Endothelial cell of umbilical vein (primary cell): Measurements from ENCODE around the gene CCT3. TPM values are rescaled to one million over a fixed set of nuclear protein-coding genes. Genes with fewer than 3 reads are reported as not detected.

ENCODE experiments used
- BruUV-seq: library from RNA; stranded (reverse); fragments of 400-500 nt; replicated peaks from 2 replicates; lab custom pipeline; 2021; lab: Mats Ljungman, UMichigan
- CTCF ChIA-PET: fragments of 300-600, 350-600 bp; sonication (Branson Sonifier 250); formaldehyde crosslinking; loops from one replicate; lab custom pipeline; 2021; ENCODE audit warnings: antibody characterized with exemption, inconsistent platforms; lab: Charles Lee
- POLR2A ChIA-PET: fragments of 300-600, 350-600 bp; sonication (Branson Sonifier 250); formaldehyde crosslinking; loops from one replicate; lab custom pipeline; 2021; ENCODE audit warnings: antibody characterized with exemption, inconsistent platforms; lab: Charles Lee
- DNase-seq: peaks from one replicate; pipeline ENCODE4 v3.0.0-alpha.2; 2011; ENCODE audit warnings: low read depth, low spot score
- FAIRE-seq: peaks from 2 replicates; lab custom pipeline; 2011; peaks lifted over from hg19 to GRCh38; lab: Jason Lieb, UNC
- H2AFZ ChIP-seq: 2 replicates; pipeline ENCODE4 v1.6.0; 2012; ENCODE audit warnings: low read depth, low read length, control low read depth, inconsistent platforms
- H3K27ac ChIP-seq: 2 replicates; pipeline ENCODE4 v1.5.1; 2011; ENCODE audit warnings: low read depth, mild to moderate bottlenecking, control low read depth, low read length, moderate library complexity; ENCODE audit not compliant: insufficient read depth
- H3K27me3 ChIP-seq, 2 experiments: 2 replicates each; pipeline versions ENCODE4 v1.6.0 to v1.6.1; 2011; ENCODE audit warnings: low read length in 2 of 2, mixed read lengths in 1 of 2; ENCODE audit not compliant: control insufficient read depth in 2 of 2, insufficient read depth in 2 of 2
- H3K36me3 ChIP-seq, 2 experiments: 2 replicates in 1 of 2; 3 replicates in 1 of 2; pipeline ENCODE4 v1.5.1; 2011; ENCODE audit warnings: low read length in 2 of 2, mild to moderate bottlenecking in 1 of 2, moderate library complexity in 1 of 2; ENCODE audit not compliant: control insufficient read depth in 2 of 2, insufficient read depth in 2 of 2; ENCODE audit errors: extremely low read depth in 1 of 2
- H3K4me1 ChIP-seq: 3 replicates; pipeline ENCODE4 v1.5.1; 2011; ENCODE audit warnings: mild to moderate bottlenecking, low read length; ENCODE audit not compliant: control insufficient read depth, insufficient read depth; ENCODE audit errors: extremely low read depth
- H3K4me2 ChIP-seq: 2 replicates; pipeline ENCODE4 v1.6.1; 2011; ENCODE audit warnings: low read length, control low read depth, mixed read lengths; ENCODE audit not compliant: insufficient read depth
- H3K4me3 ChIP-seq, 3 experiments: fragments of 200-600 bp in 1 of 3; sonication (generic), shearing (Covaris generic) in 1 of 3; replicated peaks in 1 of 3; 2 replicates each; pipeline ENCODE4 v1.5.1; 2011 to 2016; ENCODE audit warnings: control low read depth in 3 of 3, low read length in 3 of 3, mild to moderate bottlenecking in 2 of 3, inconsistent platforms in 1 of 3, low read depth in 1 of 3, moderate library complexity in 1 of 3; ENCODE audit not compliant: insufficient read depth in 1 of 3
- H3K79me2 ChIP-seq: 2 replicates; pipeline ENCODE4 v1.6.0; 2012; ENCODE audit warnings: low read length, inconsistent platforms; ENCODE audit not compliant: control insufficient read depth, insufficient read depth
- H3K9ac ChIP-seq: replicated peaks from 2 replicates; pipeline ENCODE3; 2011; ENCODE audit warnings: low read length, control low read depth; ENCODE audit not compliant: insufficient read depth; ENCODE audit errors: extremely low read depth
- H3K9me1 ChIP-seq: replicated peaks from 3 replicates; pipeline ENCODE4 v1.6.0; 2011; ENCODE audit warnings: mild to moderate bottlenecking, low read length; ENCODE audit not compliant: control insufficient read depth, insufficient read depth; ENCODE audit errors: extremely low read depth
- H3K9me3 ChIP-seq: replicated peaks from 2 replicates; pipeline ENCODE4 v1.5.1; 2012; ENCODE audit warnings: low read length, inconsistent platforms; ENCODE audit not compliant: control insufficient read depth, insufficient read depth
- H4K20me1 ChIP-seq: replicated peaks from 2 replicates; pipeline ENCODE3; 2011; ENCODE audit warnings: mild to moderate bottlenecking, low read length; ENCODE audit not compliant: control insufficient read depth, insufficient read depth; ENCODE audit errors: extremely low read depth
- CTCF ChIP-seq, 2 donors: IDR thresholded peaks; 1 replicate in 1 of 2; 2 replicates in 1 of 2; pipeline ENCODE4 v1.5.1; 2011; ENCODE audit warnings: low read length in 2 of 2, mild to moderate bottlenecking in 2 of 2, moderate library complexity in 2 of 2, control low read depth in 1 of 2, inconsistent platforms in 1 of 2, low read depth in 1 of 2; ENCODE audit not compliant: insufficient read depth in 1 of 2; ENCODE audit errors: extremely low read depth in 1 of 2
- EZH2 ChIP-seq: IDR thresholded peaks from 2 replicates; pipeline ENCODE4 v1.6.1; 2012; ENCODE audit warnings: borderline replicate concordance, low read depth, mild to moderate bottlenecking, moderate library complexity, low read length, inconsistent platforms; ENCODE audit not compliant: severe bottlenecking
- FOS ChIP-seq: IDR thresholded peaks from 2 replicates; pipeline ENCODE4 v1.6.1; 2011; ENCODE audit warnings: mild to moderate bottlenecking, low read length, moderate library complexity, borderline replicate concordance; ENCODE audit not compliant: insufficient read depth
- GATA2 ChIP-seq: IDR thresholded peaks from 2 replicates; pipeline ENCODE4 v1.7.0; 2011; ENCODE audit warnings: low read depth, mild to moderate bottlenecking, moderate library complexity, mixed read lengths, low read length; ENCODE audit not compliant: insufficient read length, insufficient read depth
- JUN ChIP-seq: IDR thresholded peaks from 2 replicates; pipeline ENCODE4 v1.6.1; 2011; ENCODE audit warnings: borderline replicate concordance, low read depth; ENCODE audit not compliant: insufficient read length, insufficient read depth
- MAX ChIP-seq: IDR thresholded peaks from 2 replicates; pipeline ENCODE4 v1.6.1; 2011; ENCODE audit not compliant: insufficient read depth, insufficient read length
- MYC ChIP-seq: IDR thresholded peaks from one replicate; pipeline ENCODE4 v1.6.1; 2011; ENCODE audit warnings: mild to moderate bottlenecking, low read depth, low read length
- POLR2A ChIP-seq: IDR thresholded peaks from 2 replicates; pipeline ENCODE4 v1.6.1; 2012; ENCODE audit warnings: low read depth, mild to moderate bottlenecking, control low read depth, low read length
- POLR2AphosphoS5 ChIP-seq: IDR thresholded peaks from 2 replicates; pipeline ENCODE4 v1.6.1; 2012; ENCODE audit warnings: low read depth, mild to moderate bottlenecking, control low read depth, low read length, moderate library complexity; ENCODE audit not compliant: insufficient read depth
- dilution Hi-C: fragments of 300-500 bp; cut with MboI; formaldehyde crosslinking; loops from one replicate; pipeline ENCODE4 v1.15.0; 2019; ENCODE audit warnings: low sequenced_read_pairs; ENCODE audit not compliant: extremely low pct_ligation_motif_present
- intact Hi-C: fragments of 100-400 bp; cut with micrococcal nuclease; formaldehyde crosslinking; loops from one replicate; pipeline ENCODE4 v1.10.0; 2022
- polyA plus RNA-seq, 4 experiments: library from polyadenylated mRNA; depleted of rRNA in 3 of 4; stranded (reverse) in 3 of 4; unstranded in 1 of 4; fragments of >200 nt; gene quantifications; 2 replicates each; pipeline versions ENCODE4 v1.2.1 to v1.2.3, GENCODE V29; 2011 to 2012; ENCODE audit warnings: missing spikeins in 1 of 4
- total RNA-seq: library from RNA; stranded (reverse); gene quantifications from 2 replicates; pipeline ENCODE4 v1.2.3, GENCODE V29; 2021

CCT3 gene
- total and polyA plus RNA-seq, 2 donors (not counting 3 experiments of a cell fraction or from before 2014, with no cell fraction given) = 276 to 367 TPM

GRCh38 chr1:156373546-156373945, 35.5 kb upstream of the CCT3 start:
- Histone ChIP-seq H3K36me3 (no peaks in the 10 kb centered on the region), H3K27me3 (peaks cover 17 to 18% of the 10 kb centered on the region in 2 experiments), H3K9ac (no peak overlapping the region), H3K4me3 (no peak overlapping the region), H3K79me2 (no peaks in the 10 kb centered on the region), H3K27ac (no peak overlapping the region), H2AFZ (no peak overlapping the region), H3K4me2 (no peak overlapping the region), H3K4me1 (peaks cover 6% of the 10 kb centered on the region), H3K9me3 (no peaks in the 10 kb centered on the region), H4K20me1 (no peaks in the 10 kb centered on the region), H3K9me1 (no peaks in the 10 kb centered on the region)
- CTCF ChIA-PET = interaction anchor here (1.4 to 3.4 kb wide), 3 partner anchors 12 to 72 kb away, joined by 15 to 34 read pairs (median 24); no protein-coding TSS in a partner anchor
- FAIRE-seq = no peak
- no peak for DNase-seq
- intact Hi-C loops = no loop called here
- no peak for TF ChIP-seq MYC
- no peak for TF ChIP-seq POLR2A
- dilution Hi-C loops = no loop called here
- BruUV-seq = no TSS peak
- POLR2A ChIA-PET = no interaction called here

- no TSS peak for BruUV-seq
- DNase-seq (no peak), FAIRE-seq (no peak)
- no peak overlapping the region for H3K27ac ChIP-seq
- H3K9ac ChIP-seq = no peak overlapping the region
- no peaks in the 10 kb centered on the region for H3K36me3 ChIP-seq
- no peak overlapping the region for H3K4me2 ChIP-seq
- H3K4me3 ChIP-seq = no peak overlapping the region
- no peaks in the 10 kb centered on the region for H3K9me3 ChIP-seq
- no peaks in the 10 kb centered on the region for H3K9me1 ChIP-seq
- ChIA-PET CTCF (interaction anchor here (0.9 to 3.4 kb wide), 4 partner anchors 12 to 73 kb away, joined by 3 to 34 read pairs (median 20); no protein-coding TSS in a partner anchor), POLR2A (no interaction called here)
- no peak overlapping the region for H2AFZ ChIP-seq
- H3K79me2 ChIP-seq = no peaks in the 10 kb centered on the region
- dilution Hi-C loops = no loop called here
- peaks cover 20 to 24% of the 10 kb centered on the region in 2 experiments for H3K27me3 ChIP-seq
- peaks cover 6% of the 10 kb centered on the region for H3K4me1 ChIP-seq
- TF ChIP-seq GATA2 (no peak), CTCF (IDR thresholded peaks at IDR 0.05; ENCODE audit: extremely low read depth in 1 of 2, insufficient read depth in 1 of 2, low read depth in 1 of 2, low read length in 2 of 2) (no peak), POLR2AphosphoS5 (no peak), JUN (no peak), FOS (no peak), MAX (no peak), EZH2 (no peak), MYC (no peak), POLR2A (no peak)
- H4K20me1 ChIP-seq = no peaks in the 10 kb centered on the region
- intact Hi-C loops = no loop called here
These were observed 34.8 kb upstream of the CCT3 start for GRCh38 chr1:156372876-156373275.
